Right ventricle myocardium superior (tissue), 1 donor: ENCODE measurements around the gene SCYGR8. TPM values are rescaled to one million over a fixed set of nuclear protein-coding genes. Genes with fewer than 3 reads are reported as not detected.
"Not testable (repeated sequence)": the region's sequence is repeated elsewhere in the genome, so short reads cannot be mapped to it uniquely, and the experiment has no call there.

Experiments used
- ATAC-seq: fragments of 200-7000 bp; cut with Tn5 transposase; one replicate; pipeline ENCODE4 v1.9.1; 2020; ENCODE audit warnings: mild to moderate bottlenecking; ENCODE audit not compliant: poor library complexity
- DNase-seq: peaks from one replicate; pipeline ENCODE4 v3.0.0-alpha.2; 2020
- intact Hi-C: fragments of 100-400 bp; cut with DNase I; formaldehyde crosslinking; loops from one replicate; pipeline ENCODE4 v1.11.2; 2022
- long read RNA-seq: library from polyadenylated mRNA; unstranded; transcript quantifications from one replicate; pipeline ENCODE4 v2.0.0, GENCODE V29; 2021
- total RNA-seq: library from RNA; stranded (reverse); fragmentation: NEBNext Ultra II Directional; extraction: Animal tissue kit (Norgen Biotek cat#: 25700); gene quantifications from one replicate; pipeline ENCODE4 v1.2.1, GENCODE V29; 2021
- donor health status: DM: no; HTN: yes; CAD: no; lungs with severe emphysema.

SCYGR8 gene, protein sequence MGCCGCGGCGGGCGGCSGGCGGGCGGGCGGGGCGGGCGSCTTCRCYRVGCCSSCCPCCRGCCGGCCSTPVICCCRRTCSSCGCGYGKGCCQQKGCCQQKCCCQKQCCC
- total RNA-seq: not detected
- long read RNA-seq: 0 reads

DNA sequence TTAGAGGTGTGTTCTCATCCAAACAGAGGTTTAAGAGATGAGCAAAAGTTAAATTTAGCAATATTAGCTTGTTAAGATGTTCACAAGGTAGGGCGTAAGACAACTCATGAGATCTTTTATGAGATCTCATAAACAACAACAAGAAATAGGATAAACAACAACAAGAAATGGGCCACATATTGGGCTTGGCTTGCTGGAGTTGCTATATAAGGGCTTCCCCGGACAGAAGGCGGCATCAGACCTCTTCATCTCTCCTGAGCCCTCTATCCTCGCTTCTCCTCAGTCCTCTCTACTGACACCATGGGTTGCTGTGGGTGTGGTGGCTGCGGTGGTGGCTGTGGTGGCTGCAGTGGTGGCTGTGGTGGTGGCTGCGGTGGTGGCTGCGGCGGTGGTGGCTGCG, at the start of gene SCYGR8:
Gene SCYGR8 (plus strand): TSS at position 301 of the 400 bp plus-strand sequence. CDS start 0 bp downstream, at position 301.
- ATAC-seq: no peak
- intact Hi-C loops: no loop called here
- DNase-seq: no peak

DNA sequence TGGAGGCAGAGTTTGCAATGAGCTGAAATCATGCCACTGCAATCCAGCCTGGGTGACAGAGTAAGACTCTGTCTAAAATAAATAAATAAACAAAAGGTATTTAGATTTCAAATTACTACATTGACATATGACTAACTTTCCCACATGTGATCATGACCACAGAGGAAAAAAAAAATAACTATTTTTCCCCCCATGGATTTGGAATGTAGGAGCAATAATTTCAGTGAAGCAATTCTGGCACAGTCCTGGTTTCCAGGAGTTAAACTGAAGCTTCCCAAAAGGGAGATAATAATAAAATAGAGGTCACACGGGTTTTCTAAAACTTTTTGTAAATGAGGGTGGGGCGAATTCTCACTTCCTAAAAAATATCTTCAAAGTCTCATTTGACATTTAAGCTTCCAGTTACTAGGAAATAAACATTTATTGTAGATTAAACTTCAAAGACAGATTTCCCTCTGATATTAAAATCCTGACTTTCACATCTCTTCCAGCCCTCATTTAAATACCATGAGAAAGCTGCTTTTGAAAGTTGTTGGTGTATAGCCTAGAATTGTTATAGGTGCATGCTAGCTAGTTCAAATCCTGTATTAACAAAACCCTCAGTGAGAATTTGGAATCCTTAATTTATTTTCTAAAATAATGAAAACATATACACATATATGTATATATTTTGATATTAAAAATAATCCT, 48.6 kb upstream of the SCYGR8 start:
- ATAC-seq (no peak), DNase-seq (no peak)
- intact Hi-C loops: no loop called here

DNA sequence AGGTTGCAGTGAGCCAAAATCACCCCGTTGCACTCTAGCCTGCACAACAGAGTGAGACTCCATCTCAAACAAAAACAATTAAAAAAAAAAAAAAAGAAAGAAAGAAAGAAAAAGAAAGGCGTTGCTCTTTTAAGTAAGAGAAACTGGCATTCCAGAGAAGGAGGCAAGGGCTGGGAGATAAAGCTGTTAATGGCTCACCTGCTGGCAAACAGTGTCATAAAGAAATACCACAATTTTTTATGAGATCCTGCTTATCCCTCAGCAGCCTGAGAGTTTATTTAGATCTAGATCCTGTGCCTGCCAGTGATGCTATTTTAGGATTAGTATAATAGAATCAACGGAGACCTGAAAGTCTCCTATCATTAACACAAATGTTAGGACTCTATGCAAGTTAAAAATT, 44.1 kb upstream of the SCYGR8 start:
- intact Hi-C loops: no loop called here
- ATAC-seq: no peak

DNA sequence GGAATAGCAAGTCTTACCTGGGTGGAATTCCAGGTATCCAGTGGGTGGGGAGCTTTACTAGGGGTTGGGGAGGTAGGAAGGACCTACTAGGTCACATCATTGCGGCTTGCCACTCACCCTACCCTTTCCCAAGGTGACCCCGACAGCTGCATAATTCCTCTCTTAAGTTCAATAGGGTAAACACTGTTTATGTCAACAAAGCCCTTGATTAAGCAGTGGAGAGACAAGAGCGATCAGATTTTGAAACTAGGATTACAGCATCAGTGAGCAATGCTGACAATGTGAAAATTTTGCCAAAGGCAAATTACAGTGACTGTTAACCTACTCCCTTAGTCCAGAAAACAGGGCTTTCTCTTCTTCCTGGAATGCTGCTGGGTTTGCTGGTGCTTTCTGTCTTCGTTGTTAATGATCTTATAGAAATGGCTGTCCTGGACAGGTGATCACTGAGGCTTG, 42.4 kb upstream of the SCYGR8 start:
- no peak for DNase-seq
- no peak for ATAC-seq
- intact Hi-C loops: no loop called here

More for the DNA sequence above, 44.1 kb upstream of the SCYGR8 start:
- no peak for DNase-seq

DNA sequence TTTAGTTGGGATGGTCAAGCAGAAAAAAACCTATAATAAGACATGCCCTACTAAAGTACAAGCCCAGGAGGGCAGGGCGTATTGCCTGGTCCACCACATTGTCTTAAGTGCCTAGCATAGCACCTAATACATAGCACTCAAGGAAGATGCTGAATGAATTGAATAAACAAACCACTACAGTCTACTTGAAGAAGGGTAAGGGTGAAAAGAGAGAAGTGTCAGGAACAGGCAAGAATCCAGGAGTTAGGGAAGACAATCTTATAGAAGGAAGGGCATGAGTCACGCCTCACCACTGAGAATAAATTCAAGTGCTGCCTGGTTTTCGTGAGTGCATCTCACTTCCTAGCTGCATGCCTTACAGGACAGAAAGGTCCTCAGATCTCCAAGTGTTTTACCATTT, 41.7 kb upstream of the SCYGR8 start:
- intact Hi-C loops: no loop called here
- no peak for DNase-seq

DNA sequence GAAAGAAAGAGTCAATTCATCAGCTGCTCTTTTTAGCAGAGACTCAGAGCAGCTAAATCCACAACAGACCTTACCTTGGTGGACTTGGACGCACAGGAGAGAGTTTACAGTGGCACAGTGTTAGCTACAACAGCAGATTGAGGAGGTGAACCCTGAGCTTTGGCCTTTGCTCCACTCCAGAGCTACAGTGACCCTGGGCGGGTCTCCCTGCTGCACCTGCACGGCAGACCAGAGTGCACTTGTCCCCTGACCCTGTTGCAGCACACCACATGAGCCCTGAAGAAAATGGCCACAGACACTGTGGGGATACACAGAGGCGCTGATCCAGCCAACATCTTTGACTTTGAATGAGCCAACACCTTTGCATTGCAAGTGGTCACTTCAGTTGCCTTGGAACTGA, 38.8 kb upstream of the SCYGR8 start:
- no peak for ATAC-seq
- intact Hi-C loops: no loop called here

More for the DNA sequence above, 41.7 kb upstream of the SCYGR8 start:
- ATAC-seq: no peak

DNA sequence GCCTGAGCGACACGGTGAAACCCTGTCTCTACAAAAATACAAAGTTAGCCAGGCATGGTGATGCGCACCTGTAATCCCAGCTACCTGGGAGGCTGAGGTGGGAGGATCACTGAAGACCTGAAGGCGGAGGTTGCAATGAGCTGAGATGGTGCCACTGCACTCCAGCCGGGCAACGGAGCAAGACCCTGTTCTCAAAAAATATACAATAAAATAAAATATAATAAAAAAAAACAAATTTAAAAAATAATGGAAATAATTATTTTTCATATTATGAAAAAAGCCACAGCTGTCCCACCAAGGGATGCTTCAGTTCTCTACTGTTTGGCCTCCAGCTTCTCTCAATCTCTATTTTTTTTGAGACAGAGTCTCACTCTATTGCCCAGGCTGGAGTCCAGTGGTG, 38.3 kb upstream of the SCYGR8 start:
- ATAC-seq (no peak), DNase-seq (no peak)
- intact Hi-C loops: no loop called here

More for the DNA sequence above, 38.8 kb upstream of the SCYGR8 start:
- no peak for DNase-seq

DNA sequence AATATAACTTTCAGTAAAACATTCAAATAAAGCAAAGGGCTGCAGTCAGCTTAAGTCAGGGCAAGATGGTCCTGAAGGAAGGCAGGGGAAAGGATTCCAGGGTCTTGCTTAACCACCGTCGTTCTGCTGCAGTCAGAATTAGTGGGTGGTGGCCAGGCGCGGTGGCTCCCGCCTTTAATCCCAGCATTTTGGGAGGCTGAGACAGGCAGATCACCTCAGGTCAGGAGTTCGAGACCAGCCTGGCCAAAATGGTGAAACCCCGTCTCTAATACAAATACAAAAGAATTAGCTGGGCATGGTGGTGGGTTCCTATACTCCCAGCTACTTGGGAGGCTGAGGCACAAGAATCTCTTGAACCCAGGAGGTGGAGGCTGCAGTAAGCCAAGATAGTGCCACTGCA, 34.7 kb upstream of the SCYGR8 start:
- DNase-seq (no peak), ATAC-seq (no peak)
- intact Hi-C loops: no loop called here

DNA sequence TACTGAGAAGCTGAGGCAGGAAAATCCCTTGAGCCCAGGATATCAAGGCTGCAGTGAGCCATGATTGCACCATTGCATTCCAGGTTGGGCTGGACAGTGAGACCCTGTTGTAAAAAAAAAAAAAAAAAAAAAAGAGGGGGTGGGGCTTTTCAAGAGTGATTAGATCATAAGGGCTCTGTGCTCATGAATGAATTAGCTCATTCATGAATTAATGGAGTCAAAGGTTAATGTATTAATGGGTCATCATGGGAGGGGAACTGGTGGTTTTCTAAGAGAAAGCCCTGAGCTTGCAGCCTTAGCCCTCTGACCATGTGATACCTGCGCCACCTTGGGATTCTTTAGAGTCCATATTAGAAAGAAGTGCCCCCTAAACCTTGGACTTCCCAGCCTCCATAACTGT, 32.4 kb upstream of the SCYGR8 start:
- ATAC-seq (no peak), DNase-seq (no peak)
- intact Hi-C loops: no loop called here

DNA sequence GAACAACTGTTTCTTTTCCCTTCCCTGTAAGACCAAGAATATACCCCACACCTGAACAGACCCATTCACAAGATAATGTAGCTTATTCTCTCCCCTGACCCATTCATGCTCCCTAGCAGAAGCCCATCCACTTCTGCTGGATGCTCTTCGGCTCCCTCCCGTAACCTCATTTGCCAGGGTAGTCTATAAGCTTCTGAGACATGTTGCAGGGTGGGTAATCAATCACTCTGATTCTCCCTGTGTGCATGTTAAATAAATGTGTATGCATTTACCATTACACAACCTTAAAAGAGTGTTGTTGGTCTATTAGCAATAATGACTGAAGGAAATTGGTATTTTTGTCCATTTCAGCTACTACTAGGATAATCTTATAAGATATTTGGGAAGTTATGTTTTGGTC, 29.2 kb upstream of the SCYGR8 start:
- ATAC-seq (no peak), DNase-seq (no peak)
- intact Hi-C loops: no loop called here

DNA sequence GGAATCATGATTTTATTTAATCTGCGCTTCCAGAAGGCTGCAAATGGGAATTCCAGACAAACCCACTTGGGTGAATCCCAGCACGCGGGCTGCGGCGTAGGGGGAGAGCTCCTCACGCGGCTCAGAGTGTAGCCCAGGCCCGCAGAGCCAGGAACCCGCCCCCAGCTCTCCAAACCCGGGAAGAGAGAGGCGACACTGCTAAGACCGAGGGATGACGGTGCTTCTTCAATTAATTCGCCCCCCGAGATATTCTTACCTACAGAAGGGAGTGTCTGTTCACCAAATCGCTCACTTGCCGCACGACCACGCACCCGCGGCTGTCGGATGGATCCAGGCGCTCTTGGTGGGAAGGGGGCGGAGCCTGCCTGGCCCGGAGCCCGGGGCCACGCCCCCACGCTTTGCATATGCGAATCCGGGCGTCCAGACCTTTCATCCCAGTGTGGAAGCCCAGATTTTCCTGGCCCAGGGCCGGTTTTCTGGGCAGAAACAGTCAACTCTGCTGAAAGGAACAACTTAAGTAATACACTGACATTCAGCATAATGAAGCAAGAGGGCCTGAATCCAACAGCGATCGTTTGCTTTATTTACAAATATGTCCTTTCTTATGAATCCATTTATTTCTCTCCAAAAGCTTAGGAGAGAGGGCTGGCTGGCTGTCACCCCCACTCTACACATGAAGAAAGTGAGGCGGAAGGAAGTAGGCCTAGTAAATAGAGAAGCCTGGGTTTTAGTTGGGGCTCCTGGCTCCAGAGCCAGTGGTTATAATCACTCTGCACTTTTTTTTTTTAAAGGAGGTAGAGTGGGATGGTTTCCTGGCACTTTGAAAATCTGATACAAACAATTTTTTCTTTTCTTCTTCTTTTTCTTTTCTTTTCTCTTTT, 27.8 kb upstream of the SCYGR8 start, which contains the start of gene SLC19A3:
Gene SLC19A3 (minus strand): TSS at position 342 of the 881 bp plus-strand sequence. CDS start 15,710 bp downstream, outside the sequence.
- peak; percentile 95 for DNase-seq
- peak; percentile 97 for ATAC-seq
- intact Hi-C loops: no loop called here

DNA sequence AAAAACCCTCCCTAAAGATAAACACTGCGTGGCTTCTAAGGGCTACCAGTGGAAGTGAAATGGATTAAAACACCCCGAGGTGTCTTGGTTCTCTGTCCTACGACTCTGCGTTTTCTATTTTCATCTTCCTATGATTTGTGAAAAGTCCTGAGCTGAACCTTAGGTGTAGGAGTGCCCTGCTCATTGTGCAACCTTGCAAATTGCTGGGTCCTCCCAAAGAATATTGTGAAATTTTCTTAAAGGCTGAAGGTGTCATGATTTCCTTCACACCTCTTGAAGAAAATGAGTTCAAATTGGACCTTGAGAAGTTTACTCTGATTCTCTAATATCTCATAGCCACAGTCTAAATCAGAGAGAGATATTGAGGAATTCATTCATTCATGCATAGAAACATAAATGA, 26.1 kb upstream of the SCYGR8 start:
- intact Hi-C loops: no loop called here
- ATAC-seq (no peak), DNase-seq (no peak)

DNA sequence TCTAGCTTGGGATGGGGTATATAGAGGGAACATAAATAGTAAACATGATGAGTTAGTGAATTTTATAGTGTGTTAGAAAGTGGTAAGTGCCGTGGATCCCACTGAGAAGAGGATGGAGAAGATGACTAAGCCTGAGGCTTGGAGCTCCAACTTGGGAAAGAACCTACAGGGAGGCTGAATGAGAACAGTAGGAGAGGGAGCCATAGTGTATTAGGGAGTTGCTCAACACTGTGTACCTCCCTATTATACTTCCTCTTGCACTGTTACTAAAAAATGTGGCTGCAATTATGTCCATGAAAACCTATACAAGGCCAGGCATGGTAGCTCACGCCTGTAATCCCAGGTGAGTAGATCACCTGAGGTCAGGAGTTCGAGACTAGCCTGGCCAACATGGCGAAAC, 25.0 kb upstream of the SCYGR8 start:
- ATAC-seq (no peak), DNase-seq (no peak)
- intact Hi-C loops: no loop called here

DNA sequence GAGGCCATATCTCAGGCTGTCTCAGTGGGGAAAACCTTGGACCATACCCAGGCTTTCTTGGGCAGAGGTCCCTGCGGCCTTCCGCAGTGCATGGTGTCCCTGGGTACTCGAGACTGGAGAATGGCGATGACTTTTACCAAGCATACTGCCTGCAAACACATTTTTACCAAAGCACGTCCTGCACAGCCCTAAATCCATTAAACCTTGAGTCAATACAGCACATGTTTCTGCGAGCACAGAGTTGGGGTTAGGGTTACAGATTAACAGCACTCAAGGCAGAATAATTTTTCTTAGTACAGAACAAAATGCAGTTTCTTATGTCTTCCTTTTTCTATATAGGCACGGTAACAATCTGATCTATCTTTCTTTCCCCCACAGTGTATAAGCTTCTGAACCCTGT, 22.9 kb upstream of the SCYGR8 start:
- DNase-seq, intact Hi-C loops, ATAC-seq: not testable (repeated sequence)

DNA sequence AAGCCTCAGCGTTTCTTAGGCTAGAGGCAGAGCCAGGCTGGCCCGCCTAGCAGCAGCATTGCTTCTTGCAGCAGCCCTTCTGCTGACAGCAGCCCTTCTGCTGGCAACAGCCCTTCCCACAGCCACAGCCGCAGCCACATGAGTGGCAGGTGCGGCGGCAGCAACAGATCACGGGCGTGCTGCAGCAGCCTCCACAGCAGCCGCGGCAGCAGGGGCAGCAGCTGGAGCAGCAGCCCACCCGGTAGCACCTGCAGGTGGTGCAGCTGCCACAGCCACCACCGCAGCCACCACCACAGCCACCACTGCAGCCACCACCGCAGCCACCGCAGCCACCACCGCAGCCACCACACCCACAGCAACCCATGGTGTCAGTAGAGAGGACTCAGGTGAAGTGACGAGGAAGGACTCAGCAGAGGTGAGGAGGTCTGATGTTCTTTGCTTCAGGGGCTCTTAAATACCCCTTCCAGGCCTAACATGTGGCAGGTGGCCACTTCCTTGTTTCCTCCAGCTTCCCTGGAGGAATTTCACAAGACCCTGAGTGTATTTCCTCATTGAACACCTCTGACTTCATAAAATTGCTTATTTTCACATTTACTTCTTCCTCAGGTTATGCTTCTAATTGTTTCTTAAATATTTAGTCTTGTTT, 21.2 kb upstream of the SCYGR8 start, which contains the start of gene SCYGR6:
Gene SCYGR6 (minus strand): TSS at position 364 of the 646 bp plus-strand sequence. CDS start 0 bp downstream, at position 364.
- DNase-seq (no peak), ATAC-seq (no peak)
- intact Hi-C loops: no loop called here

DNA sequence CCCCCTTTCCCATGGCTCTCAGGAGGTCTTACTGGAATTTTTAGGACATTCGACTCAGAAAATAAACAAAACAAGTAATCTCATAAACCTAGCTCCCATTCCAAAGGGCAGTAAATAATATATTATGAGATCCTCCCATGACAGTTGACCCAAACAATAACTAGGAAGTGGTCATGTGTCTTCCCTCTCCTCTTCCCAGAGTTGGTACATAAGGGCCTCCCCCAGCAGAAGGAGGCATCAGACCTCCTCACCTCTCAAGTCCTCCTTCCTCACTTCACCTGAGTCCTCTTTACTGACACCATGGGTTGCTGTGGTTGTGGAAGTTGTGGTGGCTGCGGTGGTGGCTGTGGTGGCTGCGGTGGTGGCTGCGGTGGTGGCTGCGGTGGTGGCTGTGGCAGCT, 17.7 kb upstream of the SCYGR8 start, which contains the start of gene SCYGR7:
Gene SCYGR7 (plus strand): TSS at position 301 of the 400 bp plus-strand sequence. CDS start 0 bp downstream, at position 301.
- ATAC-seq (no peak), DNase-seq (no peak)
- intact Hi-C loops: no loop called here

DNA sequence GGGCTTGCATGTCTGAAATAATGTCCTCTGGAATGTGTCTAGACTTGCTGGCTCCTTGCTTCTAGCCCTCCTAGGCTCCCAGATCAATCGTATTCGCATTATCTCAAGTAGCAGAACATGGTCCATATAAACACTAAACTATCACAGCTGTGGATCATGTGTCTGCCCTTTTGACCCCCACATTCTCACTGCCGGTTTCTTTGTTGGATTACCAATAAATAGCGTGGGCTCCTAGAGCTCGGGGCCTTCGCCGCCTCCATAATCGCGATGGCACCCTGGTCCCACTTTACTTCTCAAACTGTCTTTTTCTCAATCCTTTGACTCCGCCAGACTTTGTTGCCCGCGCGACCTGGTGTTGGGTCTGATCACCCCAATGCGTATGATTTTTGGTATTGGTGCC, 6.3 kb upstream of the SCYGR8 start:
- no peak for ATAC-seq
- DNase-seq: no peak
- intact Hi-C loops: no loop called here

DNA sequence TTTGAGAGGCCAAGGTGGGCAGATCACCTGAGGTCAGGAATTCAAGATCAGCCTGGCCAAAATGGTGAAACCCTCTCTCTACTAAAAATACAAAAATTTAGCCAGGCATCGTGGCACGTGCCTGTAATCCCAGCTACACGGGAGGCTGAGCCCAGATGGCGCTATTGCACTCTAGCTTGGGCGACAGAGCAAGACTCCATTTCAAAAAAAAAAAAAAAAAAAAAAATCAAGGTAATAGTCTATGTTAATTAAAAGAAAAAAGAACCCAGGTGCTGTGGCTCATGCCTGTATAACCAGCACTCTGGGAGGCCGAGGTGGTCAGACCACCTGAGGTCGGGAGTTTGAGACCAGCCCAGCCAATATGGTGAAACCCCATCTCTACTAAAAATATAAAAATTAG, 5.0 kb upstream of the SCYGR8 start:
- intact Hi-C loops, DNase-seq, ATAC-seq: not testable (repeated sequence)

DNA sequence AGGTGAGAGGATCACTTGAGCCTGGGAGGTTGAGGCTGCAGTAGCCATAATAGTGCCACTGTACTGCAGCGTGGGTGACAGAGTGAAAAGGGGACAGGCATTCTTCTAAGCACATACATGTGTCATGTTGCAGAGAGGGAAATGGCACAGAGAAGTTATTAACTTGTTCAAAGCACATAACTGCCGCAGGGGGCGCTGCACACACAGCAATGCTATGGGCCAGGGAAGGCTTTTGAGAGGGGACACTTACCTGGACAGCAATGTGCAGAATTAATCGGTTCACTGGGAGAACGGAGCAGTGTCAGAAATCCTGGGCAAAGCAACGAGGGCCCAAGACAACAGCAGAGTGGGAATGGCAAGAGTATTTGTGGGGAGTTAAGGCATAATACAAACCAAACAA, 2.4 kb downstream of the SCYGR8 start:
- no peak for DNase-seq
- intact Hi-C loops: no loop called here
- ATAC-seq: no peak
